ENCODE data around the gene MARCHF9. TPM values are rescaled to one million over a fixed set of nuclear protein-coding genes. Genes with fewer than 3 reads are reported as not detected.

The MARCHF9 gene
- total RNA-seq, 1 donor from 2014 or later, result 15.0 TPM

- no peak overlapping the region for H3K27ac Mint-ChIP-seq
- H3K4me3 Mint-ChIP-seq, result no peak overlapping the region
- no peak for DNase-seq (ENCODE audit: extremely low spot score, unreplicated experiment)
- no peaks in the 10 kb centered on the region for H3K36me3 Mint-ChIP-seq
- no peaks in the 10 kb centered on the region for H3K4me1 Mint-ChIP-seq (ENCODE audit: unreplicated experiment)
- no peak for TF ChIP-seq CTCF (conservative IDR thresholded peaks at IDR 0.05)
- H3K27me3 Mint-ChIP-seq, result no peaks in the 10 kb centered on the region
- no peaks in the 10 kb centered on the region for H3K9me3 Mint-ChIP-seq
Observed at GRCh38 chr12:57807285-57807684, 52.4 kb downstream of the MARCHF9 start.

- Mint-ChIP-seq H3K4me1 (ENCODE audit: unreplicated experiment) (no peaks in the 10 kb centered on the region), H3K27me3 (no peaks in the 10 kb centered on the region), H3K4me3 (no peak overlapping the region), H3K36me3 (no peaks in the 10 kb centered on the region), H3K9me3 (no peaks in the 10 kb centered on the region), H3K27ac (no peak overlapping the region)
- no peak for DNase-seq (ENCODE audit: extremely low spot score, unreplicated experiment)
- no peak for TF ChIP-seq CTCF (conservative IDR thresholded peaks at IDR 0.05)
Observed at GRCh38 chr12:57808351-57808750, 53.4 kb downstream of the MARCHF9 start.

- TF ChIP-seq CTCF (conservative IDR thresholded peaks at IDR 0.05), result no peak
- no peak for DNase-seq (ENCODE audit: extremely low spot score, unreplicated experiment)
- no peak overlapping the region for H3K27ac Mint-ChIP-seq
Observed at GRCh38 chr12:57809425-57809824, 54.5 kb downstream of the MARCHF9 start.

More at GRCh38 chr12:57809425-57809824, 54.5 kb downstream of the MARCHF9 start:
- no peaks in the 10 kb centered on the region for H3K27me3 Mint-ChIP-seq
- no peaks in the 10 kb centered on the region for H3K36me3 Mint-ChIP-seq
- no peaks in the 10 kb centered on the region for H3K9me3 Mint-ChIP-seq
- no peak overlapping the region for H3K4me3 Mint-ChIP-seq
- H3K4me1 Mint-ChIP-seq (ENCODE audit: unreplicated experiment), result no peaks in the 10 kb centered on the region

Small RNAs within 50 kb of the gene (microRNA-seq; reads per million reads assigned to microRNA genes)
- gene MIR6759, result not detected

Other genes with a start within 250 kb of the MARCHF9 start
- 17.7 and 32.3 TPM in 2 replicates for gene DDIT3, start 234.6 kb upstream of the MARCHF9 start, total RNA-seq (ENCODE audit: low replicate concordance)
- gene MBD6, start 232.3 kb upstream of the MARCHF9 start, total RNA-seq (ENCODE audit: low replicate concordance), result 87.5 and 94.7 TPM in 2 replicates
- 119 and 126 TPM in 2 replicates for gene DCTN2, start 207.9 kb upstream of the MARCHF9 start, total RNA-seq (ENCODE audit: low replicate concordance)
- gene KIF5A, start 205.1 kb upstream of the MARCHF9 start, total RNA-seq (ENCODE audit: low replicate concordance), result 1.4 and 4.4 TPM in 2 replicates
- 27.6 and 35.6 TPM in 2 replicates for gene PIP4K2C, start 163.9 kb upstream of the MARCHF9 start, total RNA-seq (ENCODE audit: low replicate concordance)
- gene DTX3, start 150.3 kb upstream of the MARCHF9 start, total RNA-seq (ENCODE audit: low replicate concordance), result 21.5 and 65.5 TPM in 2 replicates
- gene ARHGEF25, start 143.7 kb upstream of the MARCHF9 start, total RNA-seq (ENCODE audit: low replicate concordance), result 4.7 and 34.6 TPM in 2 replicates
- 0.64 and 5.9 TPM in 2 replicates for gene B4GALNT1, start 121.9 kb upstream of the MARCHF9 start, total RNA-seq (ENCODE audit: low replicate concordance)
- gene OS9, start 61.0 kb upstream of the MARCHF9 start, total RNA-seq (ENCODE audit: low replicate concordance), result 222 and 236 TPM in 2 replicates
- 0.33 and 4.1 TPM in 2 replicates for gene AGAP2, start 16.4 kb upstream of the MARCHF9 start, total RNA-seq (ENCODE audit: low replicate concordance)
- gene TSPAN31, start 10.1 kb upstream of the MARCHF9 start, total RNA-seq (ENCODE audit: low replicate concordance), result 34.8 and 40.8 TPM in 2 replicates
- 124 and 193 TPM in 2 replicates for gene CDK4, start 2.8 kb upstream of the MARCHF9 start, total RNA-seq (ENCODE audit: low replicate concordance)
- gene CYP27B1, start 12.0 kb downstream of the MARCHF9 start, total RNA-seq (ENCODE audit: low replicate concordance), result 1.4 and 2.2 TPM in 2 replicates
- 29.3 and 31.1 TPM in 2 replicates for gene METTL1, start 17.0 kb downstream of the MARCHF9 start, total RNA-seq (ENCODE audit: low replicate concordance)
- gene EEF1AKMT3, start 17.5 kb downstream of the MARCHF9 start, total RNA-seq (ENCODE audit: low replicate concordance), result 5.1 and 6.0 TPM in 2 replicates
- gene TSFM, start 27.7 kb downstream of the MARCHF9 start, total RNA-seq (ENCODE audit: low replicate concordance), result 30.4 and 33.0 TPM in 2 replicates
- gene AVIL, start 63.6 kb downstream of the MARCHF9 start, total RNA-seq (ENCODE audit: low replicate concordance), result 4.9 and 6.6 TPM in 2 replicates
- gene CTDSP2, start 91.6 kb downstream of the MARCHF9 start, total RNA-seq (ENCODE audit: low replicate concordance), result 135 and 183 TPM in 2 replicates
- gene ATP23, start 186.5 kb downstream of the MARCHF9 start, total RNA-seq (ENCODE audit: low replicate concordance), result 5.2 and 9.7 TPM in 2 replicates

Measured in type B pancreatic cell (in vitro differentiated cells).